ENCODE measurements around the gene FLT1.

FLT1 gene

GRCh38 chr13:28526876-28527275 lies 31.9 kb upstream of the FLT1 start:
- DNase-seq, result no peak

GRCh38 chr13:28522871-28523270 lies 27.9 kb upstream of the FLT1 start:
- no peak for DNase-seq

- DNase-seq, result no peak
These were observed 18.8 kb upstream of the FLT1 start for GRCh38 chr13:28513745-28514144.

GRCh38 chr13:28510542-28510941 lies 15.6 kb upstream of the FLT1 start:
- DNase-seq, result no peak

- DNase-seq, result no peak
These were observed 15.1 kb upstream of the FLT1 start for GRCh38 chr13:28510066-28510465.

- no peak for DNase-seq
These were observed 10.7 kb upstream of the FLT1 start for GRCh38 chr13:28505543-28506135.

- DNase-seq, result no peak
These were observed 8.4 kb upstream of the FLT1 start for GRCh38 chr13:28503182-28503967.

GRCh38 chr13:28501547-28501946 lies 6.6 kb upstream of the FLT1 start:
- DNase-seq, result no peak

- no peak for DNase-seq
These were observed 4.7 kb upstream of the FLT1 start for GRCh38 chr13:28499609-28500008.

GRCh38 chr13:28498481-28499115 lies 3.7 kb upstream of the FLT1 start:
- no peak for DNase-seq

- no peak for DNase-seq
These were observed 2.4 kb upstream of the FLT1 start for GRCh38 chr13:28497143-28497876.

- DNase-seq, result no peak
These were observed 1.2 kb upstream of the FLT1 start for GRCh38 chr13:28496188-28496564.

GRCh38 chr13:28495538-28496187 lies 735 bp upstream of the FLT1 start:
- DNase-seq, result no peak

- DNase-seq, result no peak
These were observed 487 bp downstream of the FLT1 start for GRCh38 chr13:28494504-28494777.

GRCh38 chr13:28493740-28494503 lies 1.0 kb downstream of the FLT1 start:
- no peak for DNase-seq

- no peak for DNase-seq
These were observed 2.2 kb downstream of the FLT1 start for GRCh38 chr13:28492569-28493367.

- no peak for DNase-seq
These were observed 4.9 kb downstream of the FLT1 start for GRCh38 chr13:28490061-28490460.

GRCh38 chr13:28489524-28489931 lies 5.4 kb downstream of the FLT1 start:
- no peak for DNase-seq

GRCh38 chr13:28488376-28489005 lies 6.4 kb downstream of the FLT1 start:
- DNase-seq, result no peak

- no peak for DNase-seq
These were observed 8.9 kb downstream of the FLT1 start for GRCh38 chr13:28485996-28486543.

- no peak for DNase-seq
These were observed 9.4 kb downstream of the FLT1 start for GRCh38 chr13:28485551-28485950.
